Pons (tissue), 1 donor: ENCODE measurements around the gene CASKIN2.
"Not testable (repeated sequence)": the region's sequence is repeated elsewhere in the genome, so short reads cannot be mapped to it uniquely, and the experiment has no call there.

Source experiments
- DNase-seq: peaks from one replicate; pipeline ENCODE4 v3.0.0-alpha.2; 2016; ENCODE audit warnings: low spot score

Gene CASKIN2

GRCh38 chr17:75465039-75465438 is 50.3 kb downstream of the CASKIN2 start:
- DNase-seq = no peak

- DNase-seq = no peak
These were observed 51.7 kb downstream of the CASKIN2 start for GRCh38 chr17:75463603-75464002.

- no peak for DNase-seq
These were observed 55.0 kb downstream of the CASKIN2 start for GRCh38 chr17:75460295-75460694.

GRCh38 chr17:75459590-75460267 is 55.6 kb downstream of the CASKIN2 start:
- DNase-seq = peak; percentile 80

- DNase-seq = no peak
These were observed 56.1 kb downstream of the CASKIN2 start for GRCh38 chr17:75459246-75459589.

GRCh38 chr17:75457047-75457654 is 58.2 kb downstream of the CASKIN2 start:
- no peak for DNase-seq

- peak; percentile 100 for DNase-seq
These were observed 58.8 kb downstream of the CASKIN2 start, which contains the start of gene TMEM94 for GRCh38 chr17:75456417-75457046. Gene TMEM94 (plus strand): TSS chr17:75456635. CDS start chr17:75471906, 15,271 bp downstream.

- DNase-seq = no peak
These were observed 59.3 kb downstream of the CASKIN2 start for GRCh38 chr17:75456039-75456416.

- not testable (repeated sequence) for DNase-seq
These were observed 60.7 kb downstream of the CASKIN2 start for GRCh38 chr17:75454672-75455071.

- no peak for DNase-seq
These were observed 61.1 kb downstream of the CASKIN2 start for GRCh38 chr17:75454193-75454592.

- no peak for DNase-seq
These were observed 65.1 kb downstream of the CASKIN2 start for GRCh38 chr17:75450270-75450669.
